GM19035 (cell line): ENCODE data around the gene PDPN.

Source experiments
- ATAC-seq: cut with Tn5 transposase; IDR thresholded peaks from one replicate; pipeline ENCODE4 v1.9.1; 2021; ENCODE audit not compliant: unreplicated experiment

The PDPN gene

DNA sequence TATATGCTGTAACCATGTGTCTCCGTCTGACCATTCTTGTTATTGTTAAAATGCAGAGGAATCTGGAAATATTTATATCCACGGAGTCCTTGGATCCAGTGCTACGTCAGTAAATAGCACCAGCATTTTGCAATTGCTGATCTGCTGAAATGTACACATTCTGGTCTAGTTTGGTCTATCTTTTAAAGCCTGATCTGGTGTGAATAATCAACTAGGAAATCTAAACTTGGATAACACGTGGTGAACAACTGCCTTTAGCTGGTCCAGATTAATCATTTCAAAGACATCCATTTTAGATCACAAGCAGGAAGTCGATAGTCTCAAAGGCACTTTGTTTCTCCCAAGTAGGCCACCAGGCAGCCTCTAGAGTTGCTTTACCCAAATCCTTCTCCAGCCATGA is 32.6 kb downstream of the PDPN start:
- no peak for ATAC-seq

DNA sequence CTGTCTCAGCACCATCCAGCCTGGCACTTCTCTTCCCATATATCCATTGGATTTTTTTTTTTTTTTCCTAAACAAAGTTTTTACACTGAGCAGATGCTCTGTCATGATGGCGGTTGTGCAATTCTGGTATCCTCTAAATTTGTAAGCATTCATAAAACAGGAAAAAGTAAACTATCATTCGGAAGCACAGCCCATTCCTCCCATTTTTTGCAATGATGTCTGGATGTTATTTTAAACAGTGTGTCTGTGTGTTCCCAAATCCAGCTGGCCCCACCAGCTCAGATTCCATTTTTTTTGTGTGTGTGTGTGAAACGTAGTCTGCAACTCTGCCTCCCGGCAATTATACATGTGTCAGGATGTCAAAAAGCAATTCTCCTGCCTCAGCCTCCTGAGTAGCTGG is 33.5 kb downstream of the PDPN start:
- ATAC-seq, result no peak

DNA sequence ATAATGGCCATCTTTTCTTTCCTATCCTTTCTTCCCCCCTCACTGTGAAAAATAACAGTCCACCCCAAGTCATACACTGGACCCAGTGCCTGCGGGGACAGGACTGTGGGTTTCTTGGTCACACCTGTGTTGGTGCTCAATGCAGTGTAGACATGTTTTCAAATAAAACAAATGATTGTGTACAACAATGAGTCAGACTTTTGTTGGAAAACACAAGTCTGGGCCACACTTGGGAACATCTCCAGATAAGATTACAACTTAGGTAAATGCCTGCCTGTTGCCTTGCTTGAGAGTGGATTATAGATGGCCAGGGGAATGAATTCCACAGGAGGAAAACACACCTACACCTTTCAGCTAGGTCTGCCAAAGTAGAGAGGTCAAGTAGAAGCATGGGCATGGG is 34.1 kb downstream of the PDPN start:
- no peak for ATAC-seq

DNA sequence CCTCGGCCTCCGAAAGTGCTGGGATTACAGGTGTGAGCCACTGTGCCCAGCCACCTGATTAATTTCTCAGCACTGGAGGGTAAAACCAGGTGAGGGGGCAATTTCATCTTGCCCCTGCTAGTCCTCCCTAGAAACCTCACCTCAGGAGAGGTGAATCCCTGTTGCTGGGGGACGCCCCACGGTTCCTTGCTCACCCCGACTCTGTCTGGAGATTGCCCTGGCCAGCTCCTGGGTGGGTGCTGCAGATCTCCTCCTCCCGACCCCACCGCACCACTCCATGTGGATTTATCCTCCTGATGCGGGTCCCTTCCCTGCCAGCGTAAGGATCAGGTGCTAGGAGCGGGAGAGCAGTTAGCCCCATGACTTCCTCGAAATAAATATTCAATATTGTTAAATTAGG is 34.9 kb downstream of the PDPN start:
- ATAC-seq, result no peak

DNA sequence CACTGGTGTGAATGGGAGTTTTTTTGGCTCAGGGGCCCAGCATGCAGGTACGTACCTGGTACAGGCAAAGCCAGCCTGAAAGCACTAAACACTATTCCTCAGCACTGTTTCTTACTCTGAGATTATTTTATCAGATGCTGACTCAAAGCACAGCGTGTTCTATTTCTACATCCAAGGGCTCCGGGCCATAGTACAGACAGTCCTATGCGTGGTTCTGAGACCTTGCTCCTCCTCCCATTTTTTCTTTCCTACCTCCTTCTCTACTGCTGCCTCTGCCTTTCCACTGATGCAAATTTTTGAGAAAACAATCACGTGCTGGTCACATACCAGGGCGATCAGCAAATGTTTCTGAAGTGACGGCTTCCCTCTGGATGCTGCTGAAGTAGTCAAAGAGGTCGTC is 36.3 kb downstream of the PDPN start:
- ATAC-seq, result no peak

DNA sequence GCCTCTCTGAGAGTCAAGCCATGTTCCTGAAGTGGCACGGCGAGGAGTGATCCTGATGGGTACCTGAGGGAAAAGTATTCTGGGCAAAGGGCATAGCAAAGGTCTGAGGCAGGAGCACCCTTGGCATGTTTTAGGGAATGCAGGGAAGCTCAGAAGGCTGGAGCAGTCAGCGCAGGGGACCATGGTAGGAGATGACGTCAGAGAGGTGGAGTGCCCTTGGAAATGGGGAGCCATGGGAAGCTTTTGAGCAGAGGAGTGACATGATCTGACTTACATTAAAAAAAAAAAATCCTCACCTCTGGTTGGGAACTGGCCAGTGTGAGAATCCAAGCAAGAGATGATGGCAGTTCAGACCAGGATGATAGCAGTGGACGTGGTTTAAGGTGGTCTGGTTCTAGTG is 37.2 kb downstream of the PDPN start:
- no peak for ATAC-seq

DNA sequence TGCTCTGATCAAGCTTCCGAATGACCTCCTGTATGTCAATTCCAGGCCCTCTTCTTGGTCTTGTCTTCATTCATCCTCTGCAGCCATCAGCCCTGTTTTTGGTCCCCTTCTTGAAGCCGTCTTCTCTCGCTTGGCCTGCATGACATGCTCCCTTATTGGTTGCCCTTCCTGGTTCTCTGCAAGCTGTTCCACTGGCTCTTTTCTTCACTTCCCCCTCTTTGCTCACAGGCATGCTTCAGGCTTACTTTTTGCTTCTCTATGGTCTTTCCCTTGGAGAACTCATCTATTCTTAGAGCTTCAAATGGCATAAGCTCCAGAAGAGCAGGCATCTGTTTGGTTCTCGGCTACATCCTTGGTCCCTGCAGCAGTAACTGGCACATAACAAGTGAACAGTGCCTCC is 38.8 kb downstream of the PDPN start:
- no peak for ATAC-seq

DNA sequence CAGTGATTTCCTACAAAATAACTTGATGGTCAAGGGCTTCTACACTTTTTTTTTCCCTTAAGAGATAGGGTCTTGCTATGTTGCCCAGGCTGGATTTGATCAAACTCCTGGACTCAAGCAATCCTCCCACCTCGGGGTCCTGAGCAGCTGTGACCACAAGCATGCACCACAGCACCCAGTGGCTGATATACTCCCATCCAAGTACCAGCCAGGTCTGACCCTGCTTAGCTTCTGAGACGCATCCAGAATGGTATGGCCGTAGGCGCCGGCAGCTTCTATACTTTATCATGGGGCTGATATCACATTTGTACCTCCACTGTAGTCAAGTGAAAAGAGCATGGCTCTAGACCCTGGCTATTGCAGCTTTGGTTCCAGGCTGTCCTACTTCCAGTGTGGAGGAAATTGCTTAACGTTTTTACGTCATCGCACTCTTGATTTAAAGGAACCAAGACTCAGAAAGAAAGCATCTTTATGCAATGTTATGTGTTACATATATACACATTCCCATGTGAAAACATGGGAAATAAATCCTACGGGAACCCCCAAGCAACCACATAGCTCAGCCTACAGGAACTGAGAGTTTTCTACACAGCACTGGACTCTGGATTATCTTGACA is 39.5 kb downstream of the PDPN start:
- no peak for ATAC-seq

DNA sequence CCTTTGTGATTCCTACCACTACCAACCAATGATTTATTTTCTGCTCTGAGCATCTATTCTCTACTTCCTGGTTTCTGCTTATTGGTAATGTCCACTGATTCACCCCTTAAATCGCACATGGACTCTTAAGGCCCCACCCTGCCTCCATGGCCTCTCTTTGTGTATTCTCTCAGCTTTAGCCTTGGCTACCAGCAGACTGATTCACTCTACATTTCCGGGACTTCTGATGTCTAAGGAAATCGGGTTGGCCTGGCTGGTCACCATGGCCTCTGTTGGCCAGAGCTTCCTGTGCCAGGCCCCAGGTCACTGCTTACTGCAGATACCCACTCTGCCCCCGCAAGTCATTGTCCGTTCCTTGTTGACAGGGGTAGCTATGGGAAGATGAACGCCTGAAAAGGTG is 40.9 kb downstream of the PDPN start:
- ATAC-seq, result no peak

DNA sequence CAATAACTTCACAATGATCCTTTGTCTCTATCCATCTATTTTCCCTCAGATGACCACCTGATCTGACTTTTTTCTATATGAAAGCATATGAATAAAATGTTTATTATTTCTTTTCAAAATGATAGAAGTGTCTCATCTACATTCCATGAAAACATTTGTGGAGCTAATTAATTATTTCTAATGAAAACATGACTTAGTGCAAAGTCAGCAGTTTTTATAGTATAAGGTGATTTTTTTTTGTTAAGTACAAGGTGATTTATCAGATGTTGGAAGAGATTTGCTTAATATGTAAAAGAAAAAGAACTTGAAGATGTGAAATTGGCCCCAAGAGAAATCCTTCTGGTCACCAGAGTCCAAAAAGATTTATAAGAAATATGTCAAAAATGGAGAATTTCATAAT is 43.5 kb downstream of the PDPN start:
- ATAC-seq, result no peak

DNA sequence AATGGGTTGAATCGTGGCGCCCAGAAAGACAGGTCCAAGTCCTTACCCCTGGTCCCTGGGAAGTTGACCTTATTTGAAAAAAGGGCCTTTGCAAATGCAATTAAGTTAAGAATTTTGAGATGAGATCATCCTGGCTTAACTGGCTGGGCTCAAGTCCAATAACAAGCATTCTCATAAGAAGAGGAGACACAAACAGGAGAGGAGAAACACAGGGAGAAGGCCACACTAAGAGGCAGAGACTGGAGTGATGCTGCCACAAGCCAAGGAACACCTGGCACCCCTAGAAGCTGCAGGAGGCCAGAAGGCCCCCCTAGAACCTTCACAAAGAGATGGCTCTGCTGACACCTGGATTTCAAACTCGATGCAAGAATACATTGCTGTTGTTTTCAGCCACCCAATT is 44.6 kb downstream of the PDPN start:
- ATAC-seq, result no peak

DNA sequence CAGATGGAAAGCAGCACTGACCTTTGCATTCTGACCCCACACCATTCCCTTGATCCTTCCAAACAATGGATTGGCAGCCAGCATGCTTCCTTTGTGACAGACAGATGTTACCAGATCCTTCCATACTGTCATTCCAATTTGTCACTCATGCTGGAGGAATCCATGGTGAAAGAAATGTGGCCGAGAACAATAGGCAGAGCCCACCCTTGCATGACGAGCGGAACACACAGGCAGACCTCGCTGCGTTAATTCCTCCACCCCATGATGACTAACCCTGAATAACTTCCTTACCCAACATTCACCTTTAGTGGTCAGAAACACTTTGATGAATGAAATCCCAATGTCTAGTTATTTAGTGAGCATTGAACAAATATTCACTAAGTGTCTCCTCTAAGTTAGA is 45.1 kb downstream of the PDPN start:
- ATAC-seq, result no peak

DNA sequence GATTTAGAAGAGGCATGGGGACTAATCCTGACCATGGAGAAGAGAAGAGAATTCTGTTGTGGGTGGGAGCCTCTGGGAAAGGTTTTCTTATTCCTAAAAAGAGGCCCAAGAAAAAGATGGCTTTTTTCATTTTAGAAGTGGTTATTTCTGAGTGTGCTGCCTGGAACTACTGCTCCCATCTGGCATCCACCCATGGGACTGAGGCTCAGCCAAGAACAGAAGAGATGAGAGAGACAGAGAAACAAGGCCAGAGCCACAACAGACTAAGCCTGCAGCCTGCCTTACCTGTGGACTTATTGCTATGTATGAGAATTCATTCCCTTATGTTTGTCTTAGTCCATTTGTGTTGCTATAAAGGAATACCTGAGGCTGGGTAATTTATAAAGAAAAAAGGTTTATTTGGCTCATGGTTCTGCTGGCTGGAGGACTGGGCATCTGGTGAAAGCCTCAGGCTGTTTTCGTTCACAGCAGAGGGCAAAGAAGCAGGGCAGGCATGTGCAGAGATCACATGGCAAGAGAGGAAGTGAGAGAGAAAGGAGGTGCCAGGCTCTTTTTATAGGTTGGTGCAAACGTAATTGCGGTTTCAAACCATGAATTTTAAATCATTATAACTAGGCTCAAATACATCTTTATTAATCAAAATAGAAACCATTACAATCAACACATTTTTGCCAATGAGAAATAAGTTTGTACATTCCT is 58.8 kb downstream of the PDPN start:
- no peak for ATAC-seq

DNA sequence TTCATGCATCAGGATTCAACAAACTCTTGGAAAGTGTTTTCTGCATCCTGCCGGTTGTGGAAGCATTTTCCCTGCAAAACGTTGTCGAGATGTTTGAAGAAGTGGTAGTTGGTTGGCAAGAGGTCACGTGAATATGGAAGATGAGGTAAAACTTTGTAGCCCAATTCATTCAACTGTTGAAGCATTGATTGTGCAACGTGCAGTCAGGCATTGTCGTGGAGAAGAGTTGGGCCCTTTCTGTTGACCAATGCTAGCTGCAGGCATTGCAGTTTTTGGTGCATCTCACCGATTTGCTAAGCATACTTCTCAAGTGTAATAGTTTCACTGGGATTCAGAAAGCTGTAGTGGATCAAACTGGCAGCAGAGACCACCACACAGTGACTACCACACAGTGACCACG is 59.4 kb downstream of the PDPN start:
- ATAC-seq, result no peak

DNA sequence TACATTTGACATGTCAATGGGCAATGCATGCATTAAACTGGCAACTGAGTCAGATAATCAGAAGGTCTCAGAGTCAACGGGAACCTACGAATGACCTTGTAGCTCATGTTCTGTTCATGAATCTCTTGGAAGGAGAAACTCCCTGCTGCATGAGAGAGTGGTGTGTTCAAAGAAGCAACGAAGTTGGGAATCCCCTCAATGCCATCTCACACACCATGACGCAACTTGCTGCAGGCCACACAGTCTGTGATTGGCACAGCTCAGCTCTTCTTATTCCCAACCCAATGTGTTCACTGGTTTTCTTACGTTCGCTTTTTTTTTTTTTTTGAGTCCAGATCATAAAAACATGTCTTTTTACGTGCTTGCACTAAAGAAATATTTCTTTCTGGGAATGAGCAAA is 62.9 kb downstream of the PDPN start:
- no peak for ATAC-seq

DNA sequence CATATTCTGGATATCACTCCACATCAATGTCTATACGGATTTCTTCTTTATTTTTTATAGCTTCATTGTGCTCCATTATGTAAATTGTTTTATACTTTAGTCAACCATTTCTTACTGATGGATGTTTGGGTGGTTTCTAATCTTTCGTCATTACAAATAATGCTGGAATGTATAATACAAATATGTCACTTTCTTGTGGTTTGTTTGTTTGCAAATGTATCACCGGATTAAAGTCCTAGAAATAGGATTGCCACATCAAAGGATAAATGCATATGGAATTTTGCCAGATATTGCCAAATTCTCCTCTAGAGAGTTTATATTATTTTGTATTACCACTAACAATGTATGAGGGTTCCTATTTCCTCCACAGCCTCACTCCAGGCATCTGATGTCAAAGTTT is 67.6 kb downstream of the PDPN start:
- ATAC-seq, result no peak

DNA sequence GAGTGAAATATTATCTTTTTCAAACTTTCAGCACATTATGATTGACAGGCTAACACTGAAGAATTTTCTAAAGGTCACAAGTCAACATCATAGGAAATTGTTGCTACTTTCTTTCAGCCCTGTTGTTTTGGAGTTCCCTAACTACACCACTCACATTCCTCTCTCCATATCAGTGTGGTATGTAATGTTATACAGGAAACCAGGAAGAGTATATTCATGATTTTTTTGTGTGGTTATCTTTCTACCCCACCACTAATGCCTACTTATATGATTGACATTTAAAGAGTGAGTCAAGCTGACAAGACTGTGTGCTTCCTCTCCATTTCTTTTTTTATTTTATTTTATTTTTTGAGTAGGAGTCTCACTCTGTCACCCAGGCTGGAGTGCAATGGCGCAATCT is 68.6 kb downstream of the PDPN start:
- ATAC-seq, result no peak

DNA sequence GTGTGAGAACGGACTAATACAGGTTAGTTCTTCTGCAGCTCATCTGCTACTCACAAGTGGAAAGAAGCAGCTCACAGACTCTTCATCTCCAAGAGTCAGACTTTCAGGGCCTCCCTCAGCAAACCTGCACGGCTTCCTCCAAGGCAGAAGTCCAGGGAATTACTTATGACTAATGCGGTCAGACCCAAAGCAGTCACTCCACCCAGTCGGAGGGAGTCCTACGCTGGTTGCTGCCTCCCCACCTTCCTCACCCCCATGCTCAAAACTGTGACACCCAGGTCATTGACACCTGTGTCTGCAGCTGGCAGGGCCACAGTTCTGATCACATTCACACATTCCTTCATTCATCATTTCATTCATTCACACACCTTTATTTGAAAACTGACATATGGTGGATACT is 77.9 kb downstream of the PDPN start:
- no peak for ATAC-seq

DNA sequence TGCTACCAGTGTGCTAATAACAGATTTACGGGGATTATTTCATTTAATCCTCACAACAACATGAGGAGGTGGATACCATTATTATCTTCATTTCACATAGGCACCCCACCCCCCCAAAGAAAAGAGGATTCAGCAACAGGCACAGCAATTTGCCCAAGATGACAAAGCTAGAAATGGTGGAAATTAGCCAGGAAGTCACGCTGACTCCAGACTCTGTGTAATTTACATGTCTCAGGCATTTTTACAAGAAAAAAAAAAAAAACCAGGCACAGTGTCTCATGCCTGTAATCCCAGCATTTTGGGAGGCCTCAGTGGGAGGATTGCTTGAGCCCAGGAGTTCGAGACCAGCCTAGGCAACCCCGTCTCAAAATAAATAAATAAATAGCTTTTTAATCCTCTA is 78.9 kb downstream of the PDPN start:
- ATAC-seq, result no peak

DNA sequence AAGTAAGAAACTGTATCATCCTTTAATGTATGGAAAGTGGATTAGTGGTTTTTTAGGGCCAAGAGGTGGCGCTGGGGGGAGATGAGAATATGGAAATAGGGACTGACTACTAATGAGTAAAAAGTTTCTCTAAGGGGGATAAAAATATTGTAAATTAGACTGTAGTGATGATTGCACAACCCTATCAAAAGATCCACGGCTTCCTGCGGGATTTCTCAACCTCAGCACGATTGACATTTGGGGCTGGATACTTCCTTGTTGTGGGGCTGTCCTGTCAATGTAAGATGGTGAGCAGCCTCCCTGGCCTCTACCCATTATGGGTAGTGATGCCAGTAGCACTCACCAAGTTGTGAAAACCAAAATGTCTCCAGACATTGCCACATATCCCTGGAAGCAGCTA is 80.3 kb downstream of the PDPN start:
- ATAC-seq, result no peak

DNA sequence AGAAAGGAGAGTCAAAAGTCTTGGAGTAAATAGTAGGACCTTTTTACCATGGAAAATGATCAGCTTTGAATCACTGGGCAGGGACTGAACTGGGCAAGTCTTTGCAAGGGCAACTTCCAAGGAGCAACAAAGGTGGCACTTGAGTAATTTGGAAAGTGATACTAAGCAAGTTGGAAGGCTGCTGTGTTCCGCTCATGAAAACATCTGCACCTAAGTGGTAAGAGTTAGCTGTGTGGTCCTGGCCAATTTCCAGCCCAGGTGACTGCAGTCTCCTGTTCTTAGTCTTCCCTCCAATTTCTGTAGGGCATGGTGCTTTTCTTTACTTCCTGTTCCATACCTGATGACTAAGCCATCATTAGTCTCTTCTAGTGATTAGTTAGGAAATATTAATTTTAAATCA is 80.8 kb downstream of the PDPN start:
- no peak for ATAC-seq

DNA sequence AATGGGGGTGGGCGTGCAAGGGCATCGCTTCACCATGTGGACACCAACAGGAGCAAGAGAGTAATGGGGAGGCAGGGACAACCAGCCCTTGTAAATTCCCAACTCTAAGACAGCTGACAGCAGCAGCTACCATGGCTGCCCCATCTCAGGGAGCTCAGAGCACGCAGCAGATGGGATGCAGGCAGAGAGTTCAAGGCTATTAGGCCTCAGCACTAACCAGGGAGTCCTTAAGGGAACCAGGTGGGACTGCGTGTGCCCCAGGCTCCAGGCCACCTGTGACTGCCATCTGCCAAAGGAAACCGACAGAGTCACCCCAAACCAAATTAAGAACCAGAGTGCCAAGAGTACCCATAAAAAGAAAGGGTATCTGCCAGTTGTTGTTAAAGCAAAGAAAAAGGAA is 82.7 kb downstream of the PDPN start:
- ATAC-seq, result no peak
